ENCODE measurements around the gene SEC23A. TPM values are rescaled to one million over a fixed set of nuclear protein-coding genes. Genes with fewer than 3 reads are reported as not detected.

Gene SEC23A
- total RNA-seq, 1 donor from 2014 or later, result 366 TPM

DNA sequence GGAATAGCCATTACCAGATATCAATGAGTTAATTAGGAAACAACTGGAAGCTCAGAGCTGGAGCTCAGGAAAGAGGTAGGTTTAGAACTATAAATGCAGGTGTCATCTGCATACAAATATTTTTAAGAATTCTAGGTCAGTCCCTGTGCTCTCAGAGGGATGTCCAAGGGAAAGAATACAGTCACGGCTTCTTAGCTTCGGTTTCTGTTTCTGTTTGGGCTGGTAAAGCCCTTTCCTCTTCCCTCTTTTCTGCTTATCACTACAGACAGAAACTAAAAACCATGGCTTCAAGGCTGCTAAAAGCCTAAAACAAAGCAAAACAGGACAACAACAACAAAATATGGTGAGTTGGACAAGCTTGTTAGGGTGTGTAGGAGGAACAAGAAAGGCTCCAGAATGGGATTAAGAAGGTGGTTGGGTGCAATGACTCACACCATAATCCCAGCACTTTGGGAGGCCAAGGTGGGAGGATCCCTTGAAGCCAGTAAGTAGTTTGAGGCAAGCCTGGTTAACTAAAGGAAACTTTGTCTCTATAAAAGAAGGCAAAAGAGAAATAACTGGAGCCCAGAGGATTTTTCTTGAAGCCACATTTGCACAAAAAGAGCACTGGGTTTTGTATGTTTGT is 113.0 kb downstream of the SEC23A start:
- DNase-seq, result no peak

DNA sequence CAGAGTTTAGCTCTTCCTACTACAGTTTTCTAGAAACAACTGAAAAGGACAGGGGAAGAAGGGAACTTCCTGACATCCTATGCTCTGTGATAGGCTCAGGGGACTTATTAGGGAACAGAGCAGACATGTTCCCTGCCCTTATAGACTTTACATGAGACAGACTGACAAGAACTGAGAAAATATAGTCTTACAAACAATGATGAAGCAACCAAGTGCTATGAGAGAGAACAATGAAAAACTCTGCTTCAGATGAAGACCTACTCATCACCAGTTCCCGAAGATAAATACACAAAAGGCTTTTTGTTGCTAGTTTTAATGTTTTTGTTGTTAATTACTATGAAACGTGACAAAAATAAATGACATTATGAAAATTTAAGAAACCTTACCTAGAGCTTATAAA is 115.3 kb downstream of the SEC23A start:
- no peak for DNase-seq

DNA sequence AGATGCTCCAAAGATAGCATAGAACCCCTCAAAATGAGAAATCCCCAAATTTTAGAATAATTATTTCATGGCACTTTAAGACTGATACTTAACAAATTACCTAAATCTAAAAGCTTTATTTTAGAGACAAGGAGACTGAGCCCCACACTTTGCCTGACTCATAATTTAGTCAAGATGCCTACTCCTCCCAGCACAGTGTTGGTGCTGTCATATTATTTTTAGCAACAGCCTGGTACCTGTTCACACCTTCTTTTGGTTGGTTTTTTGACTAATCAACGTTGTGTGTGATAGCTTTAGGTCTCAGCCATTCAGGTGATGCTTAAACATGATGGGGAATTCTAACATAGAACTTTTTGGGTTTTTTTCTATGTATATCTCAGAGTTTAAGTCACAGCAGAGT is 120.2 kb downstream of the SEC23A start:
- DNase-seq, result no peak

DNA sequence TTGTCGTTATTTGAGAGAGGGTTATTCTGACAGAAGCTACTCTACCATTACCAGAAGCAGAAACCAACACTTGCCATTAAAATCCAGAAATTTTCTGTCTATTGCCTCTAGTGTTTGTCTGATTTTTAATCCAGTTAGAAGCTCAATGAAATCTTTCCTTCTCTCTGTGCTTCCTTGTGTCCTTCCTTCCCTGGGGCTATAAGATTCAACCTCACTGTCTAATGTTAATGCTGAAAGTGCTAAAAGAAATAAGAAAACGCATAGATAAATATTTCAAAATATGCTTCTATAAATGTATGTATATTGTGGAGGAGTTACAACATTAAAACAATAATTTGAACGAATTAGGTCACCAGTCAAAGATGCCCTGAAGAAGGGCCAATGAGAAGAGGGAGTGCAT is 120.8 kb downstream of the SEC23A start:
- no peak for DNase-seq

Other genes starting within 250 kb of the SEC23A start
- 35.2 and 39.0 TPM in 2 replicates for gene GEMIN2, start 11.1 kb upstream of the SEC23A start, total RNA-seq
- gene TRAPPC6B, start 67.1 kb upstream of the SEC23A start, total RNA-seq, result 34.9 and 35.8 TPM in 2 replicates
- 22.5 and 25.4 TPM in 2 replicates for gene PNN, start 72.0 kb upstream of the SEC23A start, total RNA-seq
- gene MIA2, start 130.7 kb upstream of the SEC23A start, total RNA-seq, result 21.2 and 24.7 TPM in 2 replicates